GM10266 (cell line): ENCODE data around the gene ZC3H7A.

Source experiments
- DNase-seq: peaks from one replicate; pipeline ENCODE4 v3.0.0; 2012; ENCODE audit errors: extremely low spot score
- TF ChIP-seq, protein P1 (sequence below): IDR thresholded peaks from 2 replicates; pipeline ENCODE4 v1.5.1; 2012; ENCODE audit warnings: mild to moderate bottlenecking, low read depth; ENCODE audit not compliant: control insufficient read depth, insufficient read depth; ENCODE audit errors: missing control alignments

ZC3H7A gene

DNA sequence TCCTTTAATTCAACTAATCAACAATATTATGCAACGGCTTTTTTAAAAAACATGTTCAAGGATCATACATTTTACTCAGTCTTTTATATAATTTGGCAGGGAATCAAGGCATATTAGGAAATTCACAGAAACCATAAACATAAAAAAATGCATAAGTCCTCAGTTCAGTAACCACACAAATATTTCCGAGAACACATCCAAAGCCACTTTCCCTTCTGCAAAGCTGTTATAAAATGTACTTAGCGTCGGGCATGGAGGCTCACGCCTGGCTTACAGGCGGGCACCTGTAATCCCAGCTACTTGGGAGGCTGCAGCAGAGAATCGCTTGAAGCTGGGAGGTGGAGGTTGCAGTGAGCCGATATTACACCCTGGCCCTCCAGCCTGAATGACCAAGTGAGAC is 9.7 kb upstream of the ZC3H7A start:
- no peak for DNase-seq
- TF ChIP-seq, protein P1, sequence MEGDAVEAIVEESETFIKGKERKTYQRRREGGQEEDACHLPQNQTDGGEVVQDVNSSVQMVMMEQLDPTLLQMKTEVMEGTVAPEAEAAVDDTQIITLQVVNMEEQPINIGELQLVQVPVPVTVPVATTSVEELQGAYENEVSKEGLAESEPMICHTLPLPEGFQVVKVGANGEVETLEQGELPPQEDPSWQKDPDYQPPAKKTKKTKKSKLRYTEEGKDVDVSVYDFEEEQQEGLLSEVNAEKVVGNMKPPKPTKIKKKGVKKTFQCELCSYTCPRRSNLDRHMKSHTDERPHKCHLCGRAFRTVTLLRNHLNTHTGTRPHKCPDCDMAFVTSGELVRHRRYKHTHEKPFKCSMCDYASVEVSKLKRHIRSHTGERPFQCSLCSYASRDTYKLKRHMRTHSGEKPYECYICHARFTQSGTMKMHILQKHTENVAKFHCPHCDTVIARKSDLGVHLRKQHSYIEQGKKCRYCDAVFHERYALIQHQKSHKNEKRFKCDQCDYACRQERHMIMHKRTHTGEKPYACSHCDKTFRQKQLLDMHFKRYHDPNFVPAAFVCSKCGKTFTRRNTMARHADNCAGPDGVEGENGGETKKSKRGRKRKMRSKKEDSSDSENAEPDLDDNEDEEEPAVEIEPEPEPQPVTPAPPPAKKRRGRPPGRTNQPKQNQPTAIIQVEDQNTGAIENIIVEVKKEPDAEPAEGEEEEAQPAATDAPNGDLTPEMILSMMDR, result no peak

DNA sequence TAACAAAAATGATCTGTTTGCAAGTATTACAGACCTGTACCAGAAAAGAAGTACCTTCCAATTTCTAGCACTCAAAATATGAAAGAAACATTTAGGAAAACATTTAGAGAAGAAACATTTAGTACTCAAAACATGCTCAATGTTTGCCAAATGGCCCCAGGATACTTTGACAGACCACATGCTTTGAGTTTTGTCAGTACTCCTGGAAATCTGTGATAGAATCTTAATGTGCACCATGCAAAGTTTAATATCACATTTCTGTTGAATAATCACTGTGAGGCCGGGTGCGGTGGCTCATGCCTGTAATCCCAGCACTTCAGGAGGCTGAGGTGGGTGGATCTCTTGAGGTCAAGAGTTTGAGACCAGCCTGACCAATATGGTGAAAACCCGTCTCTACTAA is 8.5 kb upstream of the ZC3H7A start:
- DNase-seq, result no peak
- TF ChIP-seq, protein P1, result no peak

DNA sequence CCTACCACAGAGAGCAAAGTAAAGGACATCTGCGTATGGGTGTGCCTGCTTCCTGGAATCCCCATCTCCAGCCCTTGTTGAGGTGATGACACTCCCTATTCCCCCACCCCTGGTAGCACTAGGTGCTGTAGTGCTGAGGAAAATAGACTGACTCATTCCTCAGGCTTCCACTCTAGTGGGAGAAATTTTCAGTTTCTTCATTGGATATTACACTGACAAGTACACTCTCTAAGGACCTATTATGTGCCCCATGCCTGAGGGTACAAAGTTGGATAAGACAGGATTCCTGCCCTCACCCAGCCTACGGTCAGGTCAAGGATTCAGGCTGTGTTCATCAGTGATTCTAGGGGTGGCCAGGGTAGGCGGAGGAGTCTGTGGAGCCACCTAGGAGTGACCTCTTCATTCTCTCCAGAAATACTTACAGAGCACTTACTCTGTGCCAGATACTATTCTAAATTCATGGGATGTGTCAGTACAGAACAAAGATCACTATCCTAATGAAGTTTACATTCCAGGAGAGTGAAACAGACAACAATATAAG is 4.5 kb upstream of the ZC3H7A start:
- TF ChIP-seq, protein P1, result no peak
- DNase-seq, result no peak

DNA sequence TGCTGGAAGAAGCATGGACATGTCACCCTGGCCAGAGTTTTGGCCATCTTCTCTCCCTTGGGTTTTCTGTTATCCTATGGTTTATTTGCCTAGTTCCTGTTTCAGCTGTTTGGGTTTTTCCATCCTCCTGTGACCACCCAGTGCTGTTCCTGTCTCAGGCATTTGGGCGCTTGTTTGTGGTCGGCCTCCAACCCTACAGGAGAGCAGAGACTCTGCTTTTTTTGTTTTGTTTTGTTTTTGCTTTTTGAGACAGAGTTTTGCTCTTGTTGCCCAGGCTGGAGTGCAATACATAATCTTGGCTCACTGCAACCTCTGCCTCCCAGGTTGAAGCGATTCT is 3.3 kb upstream of the ZC3H7A start:
- TF ChIP-seq, protein P1, result no peak
- no peak for DNase-seq

DNA sequence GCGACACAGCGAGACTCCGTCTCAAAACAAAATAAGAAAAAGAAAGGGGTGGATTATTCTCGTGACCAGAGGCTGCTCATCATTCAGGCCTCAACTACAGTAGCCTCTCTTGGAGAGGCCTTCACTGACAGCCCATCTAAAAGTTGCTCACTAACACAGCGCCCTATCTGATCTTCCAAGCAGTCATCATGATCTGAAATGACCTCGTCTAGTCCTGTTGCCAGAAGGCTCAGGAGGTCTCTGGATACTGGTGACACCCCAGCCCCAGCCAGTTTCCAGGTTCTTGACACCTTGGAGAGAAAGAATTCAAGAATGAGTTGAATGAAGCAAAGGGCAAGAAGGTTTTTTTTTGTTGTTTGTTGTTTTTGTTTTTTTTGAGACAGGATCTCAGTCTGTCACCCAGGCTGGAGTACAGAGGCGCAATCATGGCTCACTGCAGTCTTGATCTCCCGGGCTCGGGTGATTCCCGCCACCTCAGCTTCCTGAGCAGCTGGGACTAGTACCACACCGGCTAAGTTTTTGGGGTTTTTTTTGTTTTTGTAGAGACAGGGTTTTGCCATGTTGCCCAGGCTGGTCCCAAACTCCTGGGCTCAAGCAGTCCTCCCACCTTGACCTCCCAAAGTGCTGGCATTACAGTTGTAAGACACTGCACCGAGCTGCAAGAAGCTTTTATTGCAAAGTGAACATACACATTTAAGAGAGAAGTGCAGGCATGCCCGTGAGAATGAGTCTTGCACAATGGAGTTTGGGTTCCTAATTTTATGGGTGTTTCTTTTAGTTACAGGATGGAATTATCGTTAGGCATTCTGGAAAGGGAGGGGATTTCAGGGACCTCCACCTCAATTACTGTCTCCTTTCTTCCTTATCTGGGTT is 2.7 kb upstream of the ZC3H7A start:
- TF ChIP-seq, protein P1, result no peak
- DNase-seq, result no peak

DNA sequence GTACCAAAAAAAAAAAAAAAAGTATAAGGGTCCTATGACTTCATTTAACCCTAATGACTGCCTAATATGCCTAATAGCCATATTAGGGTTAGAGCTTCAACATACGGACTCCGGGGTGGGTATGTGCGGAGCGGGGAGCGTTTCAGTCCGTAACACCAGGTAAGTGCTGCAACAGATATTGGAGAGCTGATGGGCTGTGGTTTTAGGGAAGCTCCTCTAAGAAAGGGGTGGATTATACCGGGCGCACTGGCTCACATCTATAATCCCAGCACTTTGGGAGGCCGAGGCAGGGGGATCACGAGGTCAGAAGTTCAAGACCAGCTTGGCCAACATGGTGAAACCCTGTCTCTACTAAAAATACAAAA is 1.9 kb upstream of the ZC3H7A start:
- TF ChIP-seq, protein P1, result no peak
- DNase-seq, result no peak

DNA sequence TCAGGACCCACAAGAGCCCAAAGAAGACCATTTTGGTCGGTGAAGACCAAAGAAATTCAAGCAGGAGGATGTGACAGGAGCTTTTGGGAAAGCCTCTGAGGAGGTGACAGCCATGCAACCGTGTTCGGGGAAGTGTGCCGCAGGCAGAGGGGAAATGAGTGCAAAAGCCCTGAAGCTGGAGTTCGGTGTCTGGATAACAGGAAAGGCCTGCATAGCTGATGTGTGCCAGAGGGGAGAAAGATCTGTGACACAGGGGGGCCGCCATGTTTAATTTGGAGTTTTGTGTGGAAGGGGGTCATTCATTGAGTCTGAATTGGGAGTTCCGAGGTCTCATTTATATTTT is 870 bp upstream of the ZC3H7A start:
- TF ChIP-seq, protein P1, result no peak
- no peak for DNase-seq
